COR-L47 (cell line): ENCODE data around the gene LHFPL3.
"Not testable (repeated sequence)": the region's sequence is repeated elsewhere in the genome, so short reads cannot be mapped to it uniquely, and the experiment has no call there.

Experiments used
- DNase-seq: peaks from one replicate; lab custom pipeline; 2025; lab: John Stamatoyannopoulos, UW

The LHFPL3 gene

GRCh38 chr7:104595591-104595990, 267.2 kb downstream of the LHFPL3 start:
- DNase-seq, result not testable (repeated sequence)

GRCh38 chr7:104603957-104604356, 275.6 kb downstream of the LHFPL3 start:
- no peak for DNase-seq

- no peak for DNase-seq
These were observed 276.3 kb downstream of the LHFPL3 start for GRCh38 chr7:104604706-104605105.

GRCh38 chr7:104621321-104621720, 292.9 kb downstream of the LHFPL3 start:
- no peak for DNase-seq

- no peak for DNase-seq
These were observed 297.6 kb downstream of the LHFPL3 start for GRCh38 chr7:104625956-104626355.

- DNase-seq, result no peak
These were observed 299.1 kb downstream of the LHFPL3 start for GRCh38 chr7:104627516-104627915.

GRCh38 chr7:104628017-104628416, 299.6 kb downstream of the LHFPL3 start:
- no peak for DNase-seq

- DNase-seq, result no peak
These were observed 301.0 kb downstream of the LHFPL3 start for GRCh38 chr7:104629408-104629807.

GRCh38 chr7:104640506-104640905, 312.1 kb downstream of the LHFPL3 start:
- DNase-seq, result no peak

- no peak for DNase-seq
These were observed 314.2 kb downstream of the LHFPL3 start for GRCh38 chr7:104642560-104642959.

GRCh38 chr7:104643587-104644217, 315.3 kb downstream of the LHFPL3 start:
- DNase-seq, result peak; percentile 10

- no peak for DNase-seq
These were observed 322.7 kb downstream of the LHFPL3 start for GRCh38 chr7:104650991-104651640.

- DNase-seq, result no peak
These were observed 324.0 kb downstream of the LHFPL3 start for GRCh38 chr7:104652434-104652833.

GRCh38 chr7:104652865-104653264, 324.5 kb downstream of the LHFPL3 start:
- DNase-seq, result no peak

GRCh38 chr7:104653825-104654401, 325.5 kb downstream of the LHFPL3 start:
- DNase-seq, result peak; percentile 48

GRCh38 chr7:104655592-104655991, 327.2 kb downstream of the LHFPL3 start:
- DNase-seq, result no peak

- no peak for DNase-seq
These were observed 328.1 kb downstream of the LHFPL3 start for GRCh38 chr7:104656467-104656866.

GRCh38 chr7:104657134-104657533, 328.7 kb downstream of the LHFPL3 start:
- DNase-seq, result no peak

- no peak for DNase-seq
These were observed 333.2 kb downstream of the LHFPL3 start for GRCh38 chr7:104661575-104661974.

- DNase-seq, result no peak
These were observed 336.2 kb downstream of the LHFPL3 start for GRCh38 chr7:104664648-104665047.

GRCh38 chr7:104677587-104677986, 349.2 kb downstream of the LHFPL3 start:
- DNase-seq, result no peak

- no peak for DNase-seq
These were observed 350.7 kb downstream of the LHFPL3 start for GRCh38 chr7:104679085-104679484.

GRCh38 chr7:104686286-104686685, 357.9 kb downstream of the LHFPL3 start:
- no peak for DNase-seq

GRCh38 chr7:104694710-104695109, 366.3 kb downstream of the LHFPL3 start:
- no peak for DNase-seq
